WTC11 (cell line): ENCODE measurements around the gene GTF3C1. TPM values are rescaled to one million over a fixed set of nuclear protein-coding genes. Genes with fewer than 3 reads are reported as not detected.

Experiments used
- ATAC-seq: fragments of 200-7000 bp; cut with Tn5 transposase; 2 replicates; pipeline ENCODE4 v1.10.0; 2021; ENCODE audit warnings: mild to moderate bottlenecking, moderate library complexity
- CTCF ChIA-PET: fragments of 300-600 bp; sonication (Branson Sonifier 250); formaldehyde crosslinking; loops from one replicate; lab custom pipeline; 2021; ENCODE audit warnings: antibody characterized with exemption; lab: Charles Lee
- POLR2A ChIA-PET: fragments of 350-600 bp; sonication (Branson Sonifier 250); formaldehyde crosslinking; loops from one replicate; lab custom pipeline; 2021; ENCODE audit warnings: antibody characterized with exemption; lab: Charles Lee
- DNase-seq: peaks from one replicate; pipeline ENCODE4 v3.0.0; 2021; ENCODE audit warnings: low spot score
- H3K27ac Mint-ChIP-seq: 2 replicates; pipeline ENCODE4 v1.8.0; 2021; ENCODE audit warnings: mixed read lengths
- H3K27me3 Mint-ChIP-seq: 2 replicates; pipeline ENCODE4 v1.8.0; 2021; ENCODE audit warnings: low read depth, mild to moderate bottlenecking, moderate library complexity, mixed read lengths
- H3K36me3 Mint-ChIP-seq: 2 replicates; pipeline ENCODE4 v1.8.0; 2021; ENCODE audit warnings: mixed read lengths
- H3K4me1 Mint-ChIP-seq: 2 replicates; pipeline ENCODE4 v1.8.0; 2022; ENCODE audit warnings: mixed read lengths
- H3K4me3 Mint-ChIP-seq: 2 replicates; pipeline ENCODE4 v1.8.0; 2021; ENCODE audit warnings: mild to moderate bottlenecking, moderate library complexity, mixed read lengths
- H3K9me3 Mint-ChIP-seq: 2 replicates; pipeline ENCODE4 v1.8.0; 2021; ENCODE audit warnings: mixed read lengths
- CBFB ChIP-seq: sonication (generic); formaldehyde crosslinking; IDR thresholded peaks from 2 replicates; pipeline ENCODE4 v1.8.1; 2022; ENCODE audit warnings: mild to moderate bottlenecking, low read depth, missing genetic modification reagents
- CREB1 ChIP-seq: sonication (generic); formaldehyde crosslinking; IDR thresholded peaks from 2 replicates; pipeline ENCODE4 v1.8.0; 2023; ENCODE audit warnings: mild to moderate bottlenecking, missing genetic modification reagents
- FOXK1 ChIP-seq: sonication (generic); formaldehyde crosslinking; IDR thresholded peaks from 2 replicates; pipeline ENCODE4 v1.8.0; 2022; ENCODE audit warnings: mild to moderate bottlenecking, moderate library complexity, missing genetic modification reagents
- GABPB1 ChIP-seq: sonication (generic); formaldehyde crosslinking; IDR thresholded peaks from 2 replicates; pipeline ENCODE4 v1.8.1; 2023; ENCODE audit warnings: mild to moderate bottlenecking, missing genetic modification reagents
- NFYB ChIP-seq: sonication (generic); formaldehyde crosslinking; conservative IDR thresholded peaks from 2 replicates; pipeline ENCODE4 v1.8.0; 2022; ENCODE audit warnings: low read depth, missing genetic modification reagents
- PRRX2 ChIP-seq: fragments of 250-450 bp; sonication (Bioruptor Pico); IDR thresholded peaks from 2 replicates; pipeline ENCODE4 v1.8.0; 2021; ENCODE audit warnings: mild to moderate bottlenecking
- RORB ChIP-seq: fragments of 250-450 bp; sonication (Bioruptor Pico); IDR thresholded peaks from 2 replicates; pipeline ENCODE4 v1.9.0; 2021; ENCODE audit warnings: mild to moderate bottlenecking
- TP53 ChIP-seq: sonication (generic); formaldehyde crosslinking; IDR thresholded peaks from 2 replicates; pipeline ENCODE4 v1.8.1; 2023; ENCODE audit warnings: mild to moderate bottlenecking, missing genetic modification reagents
- ZBTB21 ChIP-seq: sonication (generic); formaldehyde crosslinking; IDR thresholded peaks from 2 replicates; pipeline ENCODE4 v1.8.1; 2023; ENCODE audit warnings: mild to moderate bottlenecking, missing genetic modification reagents, borderline replicate concordance
- ZNF219 ChIP-seq: sonication (generic); formaldehyde crosslinking; IDR thresholded peaks from 2 replicates; pipeline ENCODE4 v1.8.0; 2023; ENCODE audit warnings: missing genetic modification reagents, mild to moderate bottlenecking, borderline replicate concordance
- ZNF232 ChIP-seq: sonication (generic); formaldehyde crosslinking; IDR thresholded peaks from 2 replicates; pipeline ENCODE4 v1.8.0; 2022; ENCODE audit warnings: mild to moderate bottlenecking, missing genetic modification reagents
- ZNF423 ChIP-seq: fragments of 250-450 bp; sonication (Bioruptor Pico); IDR thresholded peaks from 2 replicates; pipeline ENCODE4 v2.1.2; 2022; ENCODE audit warnings: mild to moderate bottlenecking, moderate library complexity
- total RNA-seq: library from RNA; stranded (reverse); gene quantifications from 3 replicates; pipeline ENCODE4 v1.2.3, GENCODE V29; 2021
- TF ChIP-seq, protein P1 (sequence below): fragments of 250-450 bp; sonication (Bioruptor Pico); conservative IDR thresholded peaks from 2 replicates; pipeline ENCODE4 v1.9.0; 2021; ENCODE audit warnings: mild to moderate bottlenecking
- TF ChIP-seq, protein P2 (sequence below): sonication (generic); formaldehyde crosslinking; IDR thresholded peaks from 2 replicates; pipeline ENCODE4 v1.8.0; 2022; ENCODE audit warnings: missing genetic modification reagents
- TF ChIP-seq, protein P3 (sequence below): sonication (generic); formaldehyde crosslinking; IDR thresholded peaks from 2 replicates; pipeline ENCODE4 v1.8.0; 2022; ENCODE audit warnings: mild to moderate bottlenecking, missing genetic modification reagents
- TF ChIP-seq, protein P4 (sequence below): sonication (generic); formaldehyde crosslinking; conservative IDR thresholded peaks from 2 replicates; pipeline ENCODE4 v1.8.1; 2023; ENCODE audit warnings: mild to moderate bottlenecking, low read depth, missing genetic modification reagents, moderate library complexity
- TF ChIP-seq, protein P5 (sequence below): sonication (generic); formaldehyde crosslinking; IDR thresholded peaks from 2 replicates; pipeline ENCODE4 v1.8.1; 2022; ENCODE audit warnings: mild to moderate bottlenecking, moderate library complexity, missing genetic modification reagents
- TF ChIP-seq, protein P6 (sequence below): sonication (generic); formaldehyde crosslinking; IDR thresholded peaks from 2 replicates; pipeline ENCODE4 v1.8.1; 2023; ENCODE audit warnings: mild to moderate bottlenecking, missing genetic modification reagents, moderate library complexity

Gene GTF3C1
- total RNA-seq, 1 experiment from 2014 or later = 146 TPM

DNA sequence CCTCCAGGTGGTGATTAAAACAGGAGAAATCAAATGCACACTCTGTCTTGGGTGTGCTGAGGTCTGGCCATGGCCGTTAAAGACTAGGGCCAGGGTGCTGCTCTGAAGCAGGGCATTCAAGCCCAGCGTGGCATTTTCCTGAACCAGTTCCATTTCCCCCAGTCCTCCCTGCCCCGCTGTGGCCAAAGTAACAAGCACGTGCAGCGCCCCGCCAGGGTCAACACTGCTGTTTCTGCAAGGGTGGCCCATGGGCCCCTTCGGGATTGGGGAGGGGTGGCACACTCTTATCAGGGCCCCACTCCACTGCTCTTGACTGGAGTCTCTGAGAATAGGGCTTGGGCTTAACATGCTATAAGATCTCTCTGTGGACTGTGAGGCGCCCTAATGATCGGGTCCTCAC lies 74.8 kb downstream of the GTF3C1 start (continued):
- TF ChIP-seq, protein P1, sequence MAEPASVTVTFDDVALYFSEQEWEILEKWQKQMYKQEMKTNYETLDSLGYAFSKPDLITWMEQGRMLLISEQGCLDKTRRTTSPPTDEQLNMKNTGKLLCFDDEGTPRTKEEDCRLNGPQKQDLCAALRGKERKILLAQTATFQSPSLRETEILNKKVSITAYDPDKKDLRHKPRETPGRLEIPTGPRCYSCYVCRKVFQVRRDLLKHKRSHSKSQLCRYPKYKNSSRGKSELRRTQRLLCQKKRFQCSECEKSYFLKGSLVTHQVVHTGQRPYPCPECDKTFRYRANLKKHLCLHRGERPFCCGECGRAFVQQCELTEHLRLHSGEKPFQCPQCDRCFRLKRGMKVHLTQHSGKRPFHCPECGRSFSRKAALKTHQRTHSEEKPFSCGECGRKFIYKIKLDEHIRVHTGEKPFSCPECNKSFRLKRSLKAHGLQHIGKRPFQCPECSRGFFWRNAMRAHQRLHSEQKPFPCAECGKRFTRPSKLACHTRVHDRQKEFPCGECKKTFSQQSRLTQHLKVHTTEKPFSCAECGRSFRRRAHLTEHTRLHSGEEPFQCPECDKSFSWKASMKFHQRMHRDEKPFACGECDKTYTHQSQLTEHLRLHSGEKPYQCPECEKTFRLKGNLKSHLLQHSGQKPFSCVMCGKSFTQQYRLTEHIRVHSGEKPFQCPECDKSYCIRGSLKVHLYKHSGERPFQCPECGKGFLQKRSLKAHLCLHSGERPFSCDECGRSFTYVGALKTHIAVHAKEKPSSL (CRISPR knock-in tag) = no peak
- TF ChIP-seq TP53 (CRISPR knock-in tag) = no peak
- TF ChIP-seq ZNF232 (CRISPR knock-in tag) = no peak
- TF ChIP-seq ZNF423 (CRISPR knock-in tag) = no peak

DNA sequence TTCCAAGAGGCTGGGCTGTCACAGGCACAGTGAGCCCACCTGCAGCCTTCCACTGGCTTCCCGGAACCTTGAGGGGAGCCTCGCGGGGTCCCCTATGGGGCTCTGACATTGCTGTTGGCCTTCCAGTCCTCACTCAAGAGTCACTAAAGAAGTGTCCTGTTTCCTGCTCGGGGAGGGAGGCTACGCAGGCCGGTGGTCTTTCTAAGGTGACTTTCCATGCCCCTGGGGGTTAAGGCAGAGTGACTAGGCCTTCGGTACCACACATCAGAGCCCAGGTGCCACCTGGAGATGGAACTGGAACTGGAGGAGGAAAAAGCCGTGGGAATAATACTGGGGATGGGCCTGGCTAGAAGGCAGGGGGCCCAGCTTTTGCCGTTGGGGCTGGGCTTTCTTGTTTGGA lies 75.7 kb downstream of the GTF3C1 start:
- POLR2A ChIA-PET = no interaction called here
- no peak overlapping the region for H3K4me3 Mint-ChIP-seq
- no peaks in the 10 kb centered on the region for H3K27me3 Mint-ChIP-seq
- TF ChIP-seq CREB1 = no peak
- TF ChIP-seq ZNF219 (CRISPR knock-in tag) = no peak
- TF ChIP-seq, protein P2, sequence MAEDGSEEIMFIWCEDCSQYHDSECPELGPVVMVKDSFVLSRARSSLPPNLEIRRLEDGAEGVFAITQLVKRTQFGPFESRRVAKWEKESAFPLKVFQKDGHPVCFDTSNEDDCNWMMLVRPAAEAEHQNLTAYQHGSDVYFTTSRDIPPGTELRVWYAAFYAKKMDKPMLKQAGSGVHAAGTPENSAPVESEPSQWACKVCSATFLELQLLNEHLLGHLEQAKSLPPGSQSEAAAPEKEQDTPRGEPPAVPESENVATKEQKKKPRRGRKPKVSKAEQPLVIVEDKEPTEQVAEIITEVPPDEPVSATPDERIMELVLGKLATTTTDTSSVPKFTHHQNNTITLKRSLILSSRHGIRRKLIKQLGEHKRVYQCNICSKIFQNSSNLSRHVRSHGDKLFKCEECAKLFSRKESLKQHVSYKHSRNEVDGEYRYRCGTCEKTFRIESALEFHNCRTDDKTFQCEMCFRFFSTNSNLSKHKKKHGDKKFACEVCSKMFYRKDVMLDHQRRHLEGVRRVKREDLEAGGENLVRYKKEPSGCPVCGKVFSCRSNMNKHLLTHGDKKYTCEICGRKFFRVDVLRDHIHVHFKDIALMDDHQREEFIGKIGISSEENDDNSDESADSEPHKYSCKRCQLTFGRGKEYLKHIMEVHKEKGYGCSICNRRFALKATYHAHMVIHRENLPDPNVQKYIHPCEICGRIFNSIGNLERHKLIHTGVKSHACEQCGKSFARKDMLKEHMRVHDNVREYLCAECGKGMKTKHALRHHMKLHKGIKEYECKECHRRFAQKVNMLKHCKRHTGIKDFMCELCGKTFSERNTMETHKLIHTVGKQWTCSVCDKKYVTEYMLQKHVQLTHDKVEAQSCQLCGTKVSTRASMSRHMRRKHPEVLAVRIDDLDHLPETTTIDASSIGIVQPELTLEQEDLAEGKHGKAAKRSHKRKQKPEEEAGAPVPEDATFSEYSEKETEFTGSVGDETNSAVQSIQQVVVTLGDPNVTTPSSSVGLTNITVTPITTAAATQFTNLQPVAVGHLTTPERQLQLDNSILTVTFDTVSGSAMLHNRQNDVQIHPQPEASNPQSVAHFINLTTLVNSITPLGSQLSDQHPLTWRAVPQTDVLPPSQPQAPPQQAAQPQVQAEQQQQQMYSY (CRISPR knock-in tag) = no peak
- TF ChIP-seq CBFB = no peak
- TF ChIP-seq PRRX2 (CRISPR knock-in tag) = no peak
- TF ChIP-seq, protein P3, sequence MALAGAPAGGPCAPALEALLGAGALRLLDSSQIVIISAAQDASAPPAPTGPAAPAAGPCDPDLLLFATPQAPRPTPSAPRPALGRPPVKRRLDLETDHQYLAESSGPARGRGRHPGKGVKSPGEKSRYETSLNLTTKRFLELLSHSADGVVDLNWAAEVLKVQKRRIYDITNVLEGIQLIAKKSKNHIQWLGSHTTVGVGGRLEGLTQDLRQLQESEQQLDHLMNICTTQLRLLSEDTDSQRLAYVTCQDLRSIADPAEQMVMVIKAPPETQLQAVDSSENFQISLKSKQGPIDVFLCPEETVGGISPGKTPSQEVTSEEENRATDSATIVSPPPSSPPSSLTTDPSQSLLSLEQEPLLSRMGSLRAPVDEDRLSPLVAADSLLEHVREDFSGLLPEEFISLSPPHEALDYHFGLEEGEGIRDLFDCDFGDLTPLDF = no peak
- no peak for TF ChIP-seq ZBTB21 (CRISPR knock-in tag)
- no peak for TF ChIP-seq RORB (CRISPR knock-in tag)
- no peak for TF ChIP-seq GABPB1 (CRISPR knock-in tag)
- TF ChIP-seq FOXK1 (CRISPR knock-in tag) = no peak
- TF ChIP-seq, protein P4, sequence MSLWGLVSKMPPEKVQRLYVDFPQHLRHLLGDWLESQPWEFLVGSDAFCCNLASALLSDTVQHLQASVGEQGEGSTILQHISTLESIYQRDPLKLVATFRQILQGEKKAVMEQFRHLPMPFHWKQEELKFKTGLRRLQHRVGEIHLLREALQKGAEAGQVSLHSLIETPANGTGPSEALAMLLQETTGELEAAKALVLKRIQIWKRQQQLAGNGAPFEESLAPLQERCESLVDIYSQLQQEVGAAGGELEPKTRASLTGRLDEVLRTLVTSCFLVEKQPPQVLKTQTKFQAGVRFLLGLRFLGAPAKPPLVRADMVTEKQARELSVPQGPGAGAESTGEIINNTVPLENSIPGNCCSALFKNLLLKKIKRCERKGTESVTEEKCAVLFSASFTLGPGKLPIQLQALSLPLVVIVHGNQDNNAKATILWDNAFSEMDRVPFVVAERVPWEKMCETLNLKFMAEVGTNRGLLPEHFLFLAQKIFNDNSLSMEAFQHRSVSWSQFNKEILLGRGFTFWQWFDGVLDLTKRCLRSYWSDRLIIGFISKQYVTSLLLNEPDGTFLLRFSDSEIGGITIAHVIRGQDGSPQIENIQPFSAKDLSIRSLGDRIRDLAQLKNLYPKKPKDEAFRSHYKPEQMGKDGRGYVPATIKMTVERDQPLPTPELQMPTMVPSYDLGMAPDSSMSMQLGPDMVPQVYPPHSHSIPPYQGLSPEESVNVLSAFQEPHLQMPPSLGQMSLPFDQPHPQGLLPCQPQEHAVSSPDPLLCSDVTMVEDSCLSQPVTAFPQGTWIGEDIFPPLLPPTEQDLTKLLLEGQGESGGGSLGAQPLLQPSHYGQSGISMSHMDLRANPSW (CRISPR knock-in tag) = no peak
- TF ChIP-seq, protein P5, sequence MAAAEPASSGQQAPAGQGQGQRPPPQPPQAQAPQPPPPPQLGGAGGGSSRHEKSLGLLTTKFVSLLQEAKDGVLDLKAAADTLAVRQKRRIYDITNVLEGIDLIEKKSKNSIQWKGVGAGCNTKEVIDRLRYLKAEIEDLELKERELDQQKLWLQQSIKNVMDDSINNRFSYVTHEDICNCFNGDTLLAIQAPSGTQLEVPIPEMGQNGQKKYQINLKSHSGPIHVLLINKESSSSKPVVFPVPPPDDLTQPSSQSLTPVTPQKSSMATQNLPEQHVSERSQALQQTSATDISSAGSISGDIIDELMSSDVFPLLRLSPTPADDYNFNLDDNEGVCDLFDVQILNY (CRISPR knock-in tag) = no peak
- TF ChIP-seq, protein P6, sequence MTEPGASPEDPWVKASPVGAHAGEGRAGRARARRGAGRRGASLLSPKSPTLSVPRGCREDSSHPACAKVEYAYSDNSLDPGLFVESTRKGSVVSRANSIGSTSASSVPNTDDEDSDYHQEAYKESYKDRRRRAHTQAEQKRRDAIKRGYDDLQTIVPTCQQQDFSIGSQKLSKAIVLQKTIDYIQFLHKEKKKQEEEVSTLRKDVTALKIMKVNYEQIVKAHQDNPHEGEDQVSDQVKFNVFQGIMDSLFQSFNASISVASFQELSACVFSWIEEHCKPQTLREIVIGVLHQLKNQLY (CRISPR knock-in tag) = no peak
- TF ChIP-seq NFYB (CRISPR knock-in tag) = no peak
- CTCF ChIA-PET = no interaction called here
- no peaks in the 10 kb centered on the region for H3K4me1 Mint-ChIP-seq
- no peaks in the 10 kb centered on the region for H3K9me3 Mint-ChIP-seq
- no peak overlapping the region for H3K27ac Mint-ChIP-seq
- H3K36me3 Mint-ChIP-seq = peaks cover 80% of the 10 kb centered on the region
- DNase-seq (no peak), ATAC-seq (no peak)
